Memory B cell (primary cell): ENCODE results near the gene HMX2.
"Not testable (repeated sequence)": the region's sequence is repeated elsewhere in the genome, so short reads cannot be mapped to it uniquely, and the experiment has no call there.

Experiments
- ATAC-seq: fragments of 150-1000 bp; cut with Tn5 transposase; 2 replicates; pipeline ENCODE4 v1.10.0; 2021; ENCODE audit warnings: low read depth, mild to moderate bottlenecking, moderate library complexity
- DNase-seq, 2 donors: peaks; one replicate each; pipeline ENCODE4 v3.0.0; 2022; ENCODE audit warnings: low spot score in 2 of 2
- H3K27ac Mint-ChIP-seq: one replicate; pipeline ENCODE4 v1.8.0; 2022; ENCODE audit warnings: mild to moderate bottlenecking, moderate library complexity, mixed read lengths
- H3K27me3 Mint-ChIP-seq: one replicate; pipeline ENCODE4 v1.8.0; 2022; ENCODE audit warnings: mixed read lengths
- H3K36me3 Mint-ChIP-seq: one replicate; pipeline ENCODE4 v1.8.0; 2022; ENCODE audit warnings: mild to moderate bottlenecking, mixed read lengths
- H3K4me1 Mint-ChIP-seq: one replicate; pipeline ENCODE4 v1.8.0; 2022; ENCODE audit warnings: mixed read lengths
- H3K4me3 Mint-ChIP-seq: one replicate; pipeline ENCODE4 v1.8.0; 2022; ENCODE audit warnings: mild to moderate bottlenecking, moderate library complexity, mixed read lengths
- H3K9me3 Mint-ChIP-seq: one replicate; pipeline ENCODE4 v1.8.0; 2022; ENCODE audit warnings: mixed read lengths

HMX2 gene

GRCh38 chr10:123175389-123176387 lies 27.8 kb downstream of the HMX2 start:
- H3K36me3 Mint-ChIP-seq = peaks cover 48% of the 10 kb centered on the region
- H3K27ac Mint-ChIP-seq = no peak overlapping the region
- H3K9me3 Mint-ChIP-seq = peaks cover 2% of the 10 kb centered on the region
- peaks cover 5% of the 10 kb centered on the region for H3K4me1 Mint-ChIP-seq
- H3K4me3 Mint-ChIP-seq = no peak overlapping the region
- ATAC-seq = no peak
- no peaks in the 10 kb centered on the region for H3K27me3 Mint-ChIP-seq
- no peak for DNase-seq

GRCh38 chr10:123178390-123178789 lies 30.5 kb downstream of the HMX2 start:
- ATAC-seq, H3K4me3 Mint-ChIP-seq, H3K4me1 Mint-ChIP-seq, DNase-seq, H3K27me3 Mint-ChIP-seq, H3K27ac Mint-ChIP-seq, H3K9me3 Mint-ChIP-seq: not testable (repeated sequence)
- peaks cover 44% of the 10 kb centered on the region for H3K36me3 Mint-ChIP-seq

- H3K4me1 Mint-ChIP-seq = no peaks in the 10 kb centered on the region
- H3K27ac Mint-ChIP-seq = peak overlapping the region; percentile 15
- no peaks in the 10 kb centered on the region for H3K27me3 Mint-ChIP-seq
- H3K4me3 Mint-ChIP-seq = no peak overlapping the region
- H3K9me3 Mint-ChIP-seq = peaks cover 14% of the 10 kb centered on the region
- DNase-seq (no peak), ATAC-seq (no peak)
- H3K36me3 Mint-ChIP-seq = peaks cover 44% of the 10 kb centered on the region
These were observed 32.5 kb downstream of the HMX2 start for GRCh38 chr10:123180101-123181090.

GRCh38 chr10:123183724-123184123 lies 35.8 kb downstream of the HMX2 start:
- Mint-ChIP-seq H3K36me3 (peaks cover 35% of the 10 kb centered on the region), H3K9me3 (peaks cover 17% of the 10 kb centered on the region), H3K4me1 (peaks cover 3% of the 10 kb centered on the region), H3K4me3 (no peak overlapping the region), H3K27ac (no peak overlapping the region), H3K27me3 (no peaks in the 10 kb centered on the region)
- ATAC-seq (no peak), DNase-seq (no peak)

- no peaks in the 10 kb centered on the region for H3K27me3 Mint-ChIP-seq
- no peak for DNase-seq
- H3K36me3 Mint-ChIP-seq = peaks cover 47% of the 10 kb centered on the region
These were observed 39.8 kb downstream of the HMX2 start for GRCh38 chr10:123187781-123188180.

GRCh38 chr10:123191886-123192285 lies 44.0 kb downstream of the HMX2 start:
- H3K9me3 Mint-ChIP-seq = no peaks in the 10 kb centered on the region
- peaks cover 28% of the 10 kb centered on the region for H3K36me3 Mint-ChIP-seq
- DNase-seq (no peak), ATAC-seq (no peak)
- H3K27ac Mint-ChIP-seq = no peak overlapping the region
- H3K27me3 Mint-ChIP-seq = no peaks in the 10 kb centered on the region
- H3K4me3 Mint-ChIP-seq = no peak overlapping the region
- H3K4me1 Mint-ChIP-seq = no peaks in the 10 kb centered on the region

More at GRCh38 chr10:123187781-123188180, 39.8 kb downstream of the HMX2 start:
- Mint-ChIP-seq H3K27ac (no peak overlapping the region), H3K4me3 (no peak overlapping the region), H3K4me1 (peaks cover 3% of the 10 kb centered on the region), H3K9me3 (peaks cover 16% of the 10 kb centered on the region)
- ATAC-seq = no peak

- Mint-ChIP-seq H3K27ac (no peak overlapping the region), H3K9me3 (no peaks in the 10 kb centered on the region), H3K36me3 (peaks cover 24% of the 10 kb centered on the region), H3K27me3 (no peaks in the 10 kb centered on the region), H3K4me3 (no peak overlapping the region), H3K4me1 (no peaks in the 10 kb centered on the region)
- ATAC-seq = no peak
- DNase-seq = no peak
These were observed 46.1 kb downstream of the HMX2 start for GRCh38 chr10:123194056-123194455.
